GM21515 (cell line): ENCODE measurements around the gene RBM5.

Source experiments
- ATAC-seq: cut with Tn5 transposase; IDR thresholded peaks from one replicate; pipeline ENCODE4 v1.9.1; 2021; ENCODE audit not compliant: unreplicated experiment

The RBM5 gene

DNA sequence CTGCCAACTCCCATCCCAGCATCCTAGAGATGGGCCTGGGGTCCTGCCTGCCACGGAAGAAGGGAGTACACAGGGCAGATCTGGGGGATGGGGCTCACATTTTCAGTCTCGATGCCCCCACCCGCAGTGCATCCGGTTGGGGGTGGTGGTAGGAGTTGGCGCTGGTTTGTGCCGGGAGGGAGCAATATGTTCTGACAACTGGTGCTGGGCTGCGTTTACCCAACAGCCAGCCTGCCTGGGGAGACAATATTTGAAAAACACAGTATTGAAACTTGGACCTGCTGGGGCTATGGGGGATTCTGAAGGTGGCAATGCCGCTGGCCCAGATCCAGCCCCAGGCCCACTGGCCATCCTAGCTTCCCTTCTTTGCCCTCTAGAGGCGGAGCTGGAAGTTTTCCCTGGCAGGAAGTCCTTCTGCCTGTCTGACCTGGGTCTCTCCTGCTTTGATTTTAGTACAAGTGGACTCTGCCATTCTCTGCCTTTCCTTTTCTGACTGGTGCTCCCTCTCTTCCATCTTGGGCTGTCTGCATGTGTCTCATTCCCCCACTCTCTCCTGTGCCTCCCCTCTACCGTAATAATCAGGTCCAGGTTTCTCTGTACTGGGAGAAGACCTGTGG is 69.9 kb downstream of the RBM5 start:
- no peak for ATAC-seq

- ATAC-seq, result no peak
Measured at GRCh38 chr3:50160561-50160983, 71.9 kb downstream of the RBM5 start.

GRCh38 chr3:50161320-50161719 is 72.6 kb downstream of the RBM5 start:
- ATAC-seq, result no peak

- ATAC-seq, result no peak
Measured at GRCh38 chr3:50162034-50162883, 73.5 kb downstream of the RBM5 start.

GRCh38 chr3:50163572-50164455 is 75.1 kb downstream of the RBM5 start:
- ATAC-seq, result no peak

- no peak for ATAC-seq
Measured at GRCh38 chr3:50164481-50164880, 75.8 kb downstream of the RBM5 start.

DNA sequence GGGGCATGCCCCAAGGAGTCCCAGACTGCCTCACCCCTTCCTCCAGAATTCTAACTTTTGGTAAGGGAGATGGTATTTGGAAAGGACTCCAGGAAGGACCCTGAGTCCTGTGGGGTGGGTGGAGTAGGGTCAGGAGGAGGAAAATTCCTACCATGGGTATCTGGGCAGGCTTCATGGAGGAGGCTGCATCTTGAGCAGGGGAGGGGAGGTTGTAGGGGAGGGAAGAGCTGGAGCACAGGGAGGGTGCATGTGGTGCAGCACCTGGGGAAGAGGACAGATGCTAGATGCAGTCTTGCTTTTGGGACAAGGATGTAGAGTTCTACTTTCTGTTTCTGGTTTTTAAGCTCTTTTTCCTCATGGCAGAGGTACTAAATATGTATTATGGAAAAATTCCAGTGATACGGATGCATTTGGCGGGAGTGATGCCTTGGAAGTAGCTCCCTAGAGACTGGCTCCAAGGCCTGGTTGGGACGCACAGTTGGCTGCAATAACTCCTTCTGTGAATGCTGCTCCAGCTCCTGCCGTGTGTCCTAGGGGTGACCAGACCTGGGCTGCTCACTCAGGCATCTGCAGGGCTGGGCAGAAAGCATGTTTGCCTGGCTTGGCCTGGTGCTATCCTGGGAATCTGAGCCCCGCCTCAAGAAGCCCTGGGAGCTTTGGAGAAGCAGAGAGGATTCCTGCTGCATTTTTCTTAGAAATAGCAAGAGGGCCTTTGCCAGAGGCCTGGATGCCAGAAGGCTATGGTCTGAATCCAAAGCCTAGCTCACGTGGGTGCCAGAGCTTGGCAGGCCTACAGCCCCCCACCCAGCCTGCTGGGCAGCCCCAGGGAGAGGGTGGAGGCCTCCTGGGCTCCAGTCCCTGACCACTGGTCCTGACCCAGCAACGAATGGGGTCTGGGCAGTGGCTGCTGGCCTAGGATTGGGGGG is 76.5 kb downstream of the RBM5 start:
- ATAC-seq, result no peak

GRCh38 chr3:50165910-50166538 is 77.3 kb downstream of the RBM5 start:
- no peak for ATAC-seq

- no peak for ATAC-seq
Measured at GRCh38 chr3:50166620-50167019, 77.9 kb downstream of the RBM5 start.

DNA sequence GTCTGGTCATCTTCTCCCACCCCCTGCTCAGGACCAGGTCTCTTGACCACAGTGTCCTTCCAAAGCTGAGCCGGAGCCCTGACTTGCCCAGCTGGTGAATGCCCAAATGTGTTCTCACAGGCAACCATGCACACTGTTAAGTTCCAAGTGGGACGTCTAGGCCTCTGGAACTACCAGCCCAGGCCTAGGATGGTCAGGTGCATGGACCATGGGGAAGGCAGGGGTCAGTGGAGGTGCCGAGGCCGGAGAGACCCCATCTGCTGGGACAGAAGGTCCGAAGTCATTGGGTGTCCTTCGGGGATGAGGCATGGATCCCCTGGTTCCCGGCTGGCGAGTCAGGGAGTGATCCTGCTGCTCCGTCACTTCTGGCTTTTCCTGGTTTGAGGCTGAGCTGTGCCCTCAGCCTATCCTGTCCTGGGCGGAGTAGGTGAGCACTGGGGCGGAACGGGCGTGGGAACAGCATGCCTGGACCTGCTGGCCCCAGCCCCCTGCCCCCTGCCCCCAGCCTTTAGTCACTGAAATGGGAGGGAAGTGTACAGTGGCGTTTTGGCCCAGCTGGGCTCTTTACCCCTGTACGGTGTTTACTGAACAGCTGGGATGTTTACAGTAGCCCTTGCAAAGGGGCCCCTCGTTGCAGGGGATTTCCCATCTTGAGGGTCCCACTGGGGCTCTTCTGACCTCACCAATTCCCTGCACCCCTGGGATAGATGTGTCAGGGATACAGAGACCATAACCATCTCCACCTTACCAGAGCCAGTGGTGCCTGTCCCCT is 78.5 kb downstream of the RBM5 start:
- ATAC-seq, result no peak

DNA sequence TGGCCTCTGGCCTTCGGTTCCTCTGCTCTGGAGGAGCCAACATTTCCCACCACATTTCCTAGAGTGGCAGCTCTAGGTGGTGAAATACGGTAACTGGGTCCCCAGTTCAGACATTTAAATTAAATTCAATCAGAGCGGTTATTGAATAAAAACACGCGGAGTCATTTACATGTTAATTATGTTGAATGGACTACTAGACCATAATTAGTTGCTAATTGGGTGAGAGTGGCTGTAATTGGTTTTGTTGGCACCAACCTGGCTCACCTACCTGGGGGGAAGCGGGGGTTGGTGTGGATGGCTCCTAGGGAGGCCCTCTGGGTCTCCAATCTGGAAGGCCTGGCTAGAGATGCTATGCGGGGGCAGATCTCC is 79.1 kb downstream of the RBM5 start:
- ATAC-seq, result no peak

- ATAC-seq, result no peak
Measured at GRCh38 chr3:50168388-50168787, 79.7 kb downstream of the RBM5 start.
